ENCODE data around the gene RPS14. TPM values are rescaled to one million over a fixed set of nuclear protein-coding genes. Genes with fewer than 3 reads are reported as not detected.

The RPS14 gene
- total and polyA plus RNA-seq, 10 of the 15 experiments (the other 5 are each of a cell fraction or from before 2014, with no cell fraction given) = 2,295 to 4,047 (median 2,787) TPM

DNA sequence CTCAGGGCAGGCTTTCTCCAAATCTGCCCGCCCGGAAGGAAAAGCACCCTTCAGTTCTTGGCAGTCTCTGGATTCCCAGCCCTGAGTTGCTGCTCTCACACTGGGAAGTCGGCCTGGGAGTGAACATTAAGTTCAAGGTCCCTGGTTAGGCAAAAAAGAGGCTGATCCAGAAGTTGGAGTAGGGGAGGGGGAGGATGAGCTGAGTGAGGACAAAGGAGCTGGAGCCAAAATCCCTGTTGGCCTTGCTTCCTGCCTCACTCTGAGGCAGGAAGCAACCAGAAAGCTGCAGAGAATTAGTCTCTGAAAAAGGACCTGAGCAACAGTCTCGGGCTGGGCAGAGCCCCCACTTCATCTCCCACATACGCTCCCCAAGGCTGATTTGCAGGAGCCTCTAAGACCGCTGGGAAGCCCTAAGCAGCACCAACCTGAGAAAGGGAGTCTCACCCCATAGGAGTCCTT lies 15.0 kb upstream of the RPS14 start (continued):
- TF ChIP-seq NR2F1 (conservative IDR thresholded peaks at IDR 0.05) (no peak), MTA2 (IDR thresholded peaks at IDR 0.05; ENCODE audit: low read depth) (no peak), BHLHE40 (IDR thresholded peaks at IDR 0.05; ENCODE audit: borderline replicate concordance in 1 of 2, low read depth in 2 of 2, low read length in 1 of 2) (no peak), SMAD5 (IDR thresholded peaks at IDR 0.05; ENCODE audit: low read depth) (no peak), MEF2A (IDR thresholded peaks at IDR 0.05; ENCODE audit: insufficient read depth, low read depth, low read length) (no peak), KLF5 (IDR thresholded peaks at IDR 0.05; ENCODE audit: partially characterized antibody) (no peak)
- TF ChIP-seq, protein P1, sequence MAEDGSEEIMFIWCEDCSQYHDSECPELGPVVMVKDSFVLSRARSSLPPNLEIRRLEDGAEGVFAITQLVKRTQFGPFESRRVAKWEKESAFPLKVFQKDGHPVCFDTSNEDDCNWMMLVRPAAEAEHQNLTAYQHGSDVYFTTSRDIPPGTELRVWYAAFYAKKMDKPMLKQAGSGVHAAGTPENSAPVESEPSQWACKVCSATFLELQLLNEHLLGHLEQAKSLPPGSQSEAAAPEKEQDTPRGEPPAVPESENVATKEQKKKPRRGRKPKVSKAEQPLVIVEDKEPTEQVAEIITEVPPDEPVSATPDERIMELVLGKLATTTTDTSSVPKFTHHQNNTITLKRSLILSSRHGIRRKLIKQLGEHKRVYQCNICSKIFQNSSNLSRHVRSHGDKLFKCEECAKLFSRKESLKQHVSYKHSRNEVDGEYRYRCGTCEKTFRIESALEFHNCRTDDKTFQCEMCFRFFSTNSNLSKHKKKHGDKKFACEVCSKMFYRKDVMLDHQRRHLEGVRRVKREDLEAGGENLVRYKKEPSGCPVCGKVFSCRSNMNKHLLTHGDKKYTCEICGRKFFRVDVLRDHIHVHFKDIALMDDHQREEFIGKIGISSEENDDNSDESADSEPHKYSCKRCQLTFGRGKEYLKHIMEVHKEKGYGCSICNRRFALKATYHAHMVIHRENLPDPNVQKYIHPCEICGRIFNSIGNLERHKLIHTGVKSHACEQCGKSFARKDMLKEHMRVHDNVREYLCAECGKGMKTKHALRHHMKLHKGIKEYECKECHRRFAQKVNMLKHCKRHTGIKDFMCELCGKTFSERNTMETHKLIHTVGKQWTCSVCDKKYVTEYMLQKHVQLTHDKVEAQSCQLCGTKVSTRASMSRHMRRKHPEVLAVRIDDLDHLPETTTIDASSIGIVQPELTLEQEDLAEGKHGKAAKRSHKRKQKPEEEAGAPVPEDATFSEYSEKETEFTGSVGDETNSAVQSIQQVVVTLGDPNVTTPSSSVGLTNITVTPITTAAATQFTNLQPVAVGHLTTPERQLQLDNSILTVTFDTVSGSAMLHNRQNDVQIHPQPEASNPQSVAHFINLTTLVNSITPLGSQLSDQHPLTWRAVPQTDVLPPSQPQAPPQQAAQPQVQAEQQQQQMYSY (CRISPR knock-in tag; IDR thresholded peaks at IDR 0.05) = no peak
- TF ChIP-seq, protein P2, sequence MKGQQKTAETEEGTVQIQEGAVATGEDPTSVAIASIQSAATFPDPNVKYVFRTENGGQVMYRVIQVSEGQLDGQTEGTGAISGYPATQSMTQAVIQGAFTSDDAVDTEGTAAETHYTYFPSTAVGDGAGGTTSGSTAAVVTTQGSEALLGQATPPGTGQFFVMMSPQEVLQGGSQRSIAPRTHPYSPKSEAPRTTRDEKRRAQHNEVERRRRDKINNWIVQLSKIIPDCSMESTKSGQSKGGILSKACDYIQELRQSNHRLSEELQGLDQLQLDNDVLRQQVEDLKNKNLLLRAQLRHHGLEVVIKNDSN (IDR thresholded peaks at IDR 0.05; ENCODE audit: borderline replicate concordance, extremely low read length, insufficient read depth, low read depth, low read length) = no peak

Measured in GM12878 (cell line).